Colonic mucosa (tissue), 4 donors: ENCODE measurements around the gene ZNF780A. TPM values are rescaled to one million over a fixed set of nuclear protein-coding genes. Genes with fewer than 3 reads are reported as not detected.

ENCODE experiments used
- DNase-seq: peaks from one replicate; pipeline ENCODE4 v3.0.0-alpha.2; 2020
- H3K27ac ChIP-seq: fragments of 200-600 bp; one replicate; pipeline ENCODE4 v1.8.0; 2021
- H3K27me3 ChIP-seq: fragments of 200-600 bp; one replicate; pipeline ENCODE4 v1.8.0; 2021
- H3K36me3 ChIP-seq: fragments of 200-600 bp; one replicate; pipeline ENCODE4 v1.8.0; 2021
- H3K4me1 ChIP-seq: fragments of 200-600 bp; one replicate; pipeline ENCODE4 v1.8.0; 2021; ENCODE audit warnings: mild to moderate bottlenecking
- H3K4me3 ChIP-seq: fragments of 200-600 bp; one replicate; pipeline ENCODE4 v1.8.0; 2021
- H3K9ac ChIP-seq, 2 donors: one replicate each; pipeline ENCODE4 v1.7.0; 2013; ENCODE audit warnings: control low read depth in 2 of 2, low read depth in 2 of 2, low read length in 2 of 2
- H3K9me3 ChIP-seq: fragments of 200-600 bp; one replicate; pipeline ENCODE4 v1.8.0; 2021
- CTCF ChIP-seq: fragments of 200-600 bp; IDR thresholded peaks from one replicate; pipeline ENCODE4 v1.8.0; 2022; ENCODE audit warnings: antibody characterized with exemption, mild to moderate bottlenecking
- intact Hi-C: fragments of 100-400 bp; cut with DNase I; formaldehyde crosslinking; loops from one replicate; pipeline ENCODE4 v1.14.1; 2022
- total RNA-seq, 2 donors: library from RNA; stranded (reverse); fragmentation: NEBNext Ultra II Directional in 1 of 2; extraction: Animal tissue kit (Norgen Biotek cat#: 25700) in 1 of 2; gene quantifications; one replicate each; pipeline ENCODE4 v1.2.1, GENCODE V29; 2021
- donor health status: healthy.
- donor health status: DM: no; HTN: no; CAD: no.
- donor health status: DM: no; HTN: no; CAD: no.

ZNF780A gene
- total RNA-seq, 2 donors from 2014 or later: 13.1 to 13.4 TPM

GRCh38 chr19:40093416-40093815 lies 2.7 kb upstream of the ZNF780A start:
- Histone ChIP-seq H3K36me3 (no peaks in the 10 kb centered on the region), H3K27ac (no peak overlapping the region), H3K9ac (no peak overlapping the region), H3K9me3 (no peaks in the 10 kb centered on the region), H3K4me1 (no peaks in the 10 kb centered on the region), H3K4me3 (no peak overlapping the region), H3K27me3 (no peaks in the 10 kb centered on the region)
- intact Hi-C loops: no loop called here
- no peak for TF ChIP-seq CTCF
- DNase-seq: no peak

DNA sequence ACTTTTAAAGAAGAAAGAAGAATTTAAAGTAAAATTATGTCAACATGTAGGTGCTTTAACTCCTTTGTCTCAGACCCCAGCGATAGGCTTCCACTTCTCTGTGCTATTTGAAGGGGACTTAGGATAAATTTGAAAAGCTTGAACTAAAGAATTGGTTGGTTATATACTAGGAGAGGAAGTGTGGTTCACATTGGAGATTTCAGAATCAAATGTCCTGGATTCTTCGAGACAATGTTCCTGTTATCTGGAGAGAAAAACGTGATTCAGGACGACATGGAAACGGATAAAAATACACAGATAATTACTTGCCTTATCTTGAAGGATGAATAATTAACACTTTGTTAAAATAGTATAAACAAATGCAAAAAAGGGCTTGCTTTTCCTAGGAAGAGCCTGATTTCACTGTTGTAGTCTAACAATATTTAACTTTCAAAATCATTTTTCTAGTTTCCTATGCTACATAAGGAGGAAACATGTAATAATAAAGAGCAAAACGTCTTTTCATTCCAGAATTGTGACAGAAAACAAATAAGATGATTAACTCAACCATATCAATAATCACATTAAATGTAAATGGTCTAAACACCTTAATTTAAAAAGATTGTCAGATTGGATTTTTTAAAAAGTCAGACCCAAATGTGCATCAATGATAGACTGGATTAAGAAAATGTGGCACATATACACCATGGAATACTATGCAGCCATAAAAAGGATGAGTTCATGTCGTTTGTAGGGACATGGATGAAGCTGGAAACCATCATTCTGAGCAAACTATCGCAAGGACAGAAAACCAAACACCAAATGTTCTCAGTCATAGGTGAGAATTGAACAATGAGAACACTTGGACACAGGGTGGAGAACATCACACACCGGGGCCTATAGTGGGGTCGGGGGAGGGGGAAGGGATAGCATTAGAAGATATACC lies 724 bp upstream of the ZNF780A start:
- Histone ChIP-seq H3K36me3 (no peaks in the 10 kb centered on the region), H3K4me3 (peak overlapping the region; percentile 71), H3K9ac (peak overlapping the region; percentile 95 to 98), H3K27ac (peak overlapping the region; percentile 76), H3K4me1 (no peaks in the 10 kb centered on the region), H3K9me3 (no peaks in the 10 kb centered on the region), H3K27me3 (no peaks in the 10 kb centered on the region)
- intact Hi-C loops: no loop called here
- no peak for TF ChIP-seq CTCF
- no peak for DNase-seq

GRCh38 chr19:40089462-40089861 lies 1.3 kb downstream of the ZNF780A start:
- intact Hi-C loops: no loop called here
- no peak overlapping the region for H3K27ac ChIP-seq
- H3K9ac ChIP-seq: peak overlapping the region in 1 of 2 donors; percentile 98
- no peaks in the 10 kb centered on the region for H3K36me3 ChIP-seq
- H3K4me3 ChIP-seq: peak overlapping the region; percentile 71
- no peak for DNase-seq
- no peaks in the 10 kb centered on the region for H3K27me3 ChIP-seq
- TF ChIP-seq CTCF: no peak
- no peaks in the 10 kb centered on the region for H3K9me3 ChIP-seq
- H3K4me1 ChIP-seq: no peaks in the 10 kb centered on the region

GRCh38 chr19:40088299-40089047 lies 2.3 kb downstream of the ZNF780A start:
- no peak for DNase-seq
- Histone ChIP-seq H3K27me3 (no peaks in the 10 kb centered on the region), H3K9ac (no peak overlapping the region), H3K4me3 (no peak overlapping the region), H3K27ac (no peak overlapping the region), H3K9me3 (no peaks in the 10 kb centered on the region), H3K36me3 (no peaks in the 10 kb centered on the region), H3K4me1 (no peaks in the 10 kb centered on the region)
- no peak for TF ChIP-seq CTCF
- intact Hi-C loops: no loop called here

DNA sequence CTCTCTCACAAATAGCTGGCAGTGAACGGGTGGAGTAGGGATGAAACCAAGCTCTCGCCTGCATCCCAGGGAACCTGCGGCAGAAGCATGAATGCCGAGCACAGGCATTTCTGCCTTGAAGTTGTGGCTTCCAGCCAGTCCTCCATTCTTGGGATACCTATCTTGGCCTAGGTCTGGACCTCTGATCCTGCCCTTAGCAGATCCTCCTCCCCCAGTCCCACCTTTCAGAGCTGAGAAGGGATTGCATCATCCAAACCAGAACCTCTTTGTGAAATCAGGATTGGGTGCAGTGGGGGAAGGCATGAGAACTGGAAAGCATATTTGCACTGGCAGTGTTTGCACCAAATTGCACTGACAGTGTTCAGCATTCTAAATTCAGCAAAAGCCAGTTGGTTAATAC lies 5.8 kb downstream of the ZNF780A start:
- no peak overlapping the region for H3K27ac ChIP-seq
- H3K9ac ChIP-seq: no peak overlapping the region
- DNase-seq: no peak
- no peaks in the 10 kb centered on the region for H3K27me3 ChIP-seq
- H3K4me1 ChIP-seq: no peaks in the 10 kb centered on the region
- no peak for TF ChIP-seq CTCF
- H3K36me3 ChIP-seq: no peaks in the 10 kb centered on the region
- H3K9me3 ChIP-seq: no peaks in the 10 kb centered on the region
- intact Hi-C loops: no loop called here
- H3K4me3 ChIP-seq: no peak overlapping the region
